PFSK-1 (cell line): Measurements from ENCODE around the gene CA12.

Experiments used
- FOXP2 ChIP-seq: optimal IDR thresholded peaks from 2 replicates; pipeline ENCODE3; 2011; ENCODE audit warnings: borderline replicate concordance, control low read depth, inconsistent platforms; ENCODE audit not compliant: insufficient read depth; ENCODE audit errors: extremely low read length, extremely low read depth
- POLR2AphosphoS5 ChIP-seq: IDR thresholded peaks from 2 replicates; pipeline ENCODE4 v1.6.1; 2012; ENCODE audit warnings: low read depth, mild to moderate bottlenecking, control low read depth, low read length, moderate library complexity
- SIN3A ChIP-seq: IDR thresholded peaks from 2 replicates; pipeline ENCODE4 v1.6.1; 2012; ENCODE audit warnings: mild to moderate bottlenecking, low read length, moderate library complexity, borderline replicate concordance; ENCODE audit not compliant: insufficient read depth
- TAF1 ChIP-seq: IDR thresholded peaks from 2 replicates; pipeline ENCODE4 v1.6.1; 2012; ENCODE audit warnings: low read length, control low read depth, borderline replicate concordance; ENCODE audit not compliant: insufficient read depth
- TF ChIP-seq, protein P1 (sequence below), 2 experiments: IDR thresholded peaks; 2 replicates each; pipeline versions ENCODE4 v1.6.1 to v1.8.0; 2011 to 2012; ENCODE audit warnings: low read depth in 2 of 2, low read length in 2 of 2, control low read depth in 1 of 2, inconsistent platforms in 1 of 2, mild to moderate bottlenecking in 1 of 2, moderate library complexity in 1 of 2; ENCODE audit not compliant: insufficient read depth in 1 of 2

CA12 gene

GRCh38 chr15:63369781-63370180, 11.9 kb downstream of the CA12 start:
- TF ChIP-seq TAF1 = no peak
- no peak for TF ChIP-seq FOXP2
- TF ChIP-seq POLR2AphosphoS5 = no peak
- TF ChIP-seq, protein P1, sequence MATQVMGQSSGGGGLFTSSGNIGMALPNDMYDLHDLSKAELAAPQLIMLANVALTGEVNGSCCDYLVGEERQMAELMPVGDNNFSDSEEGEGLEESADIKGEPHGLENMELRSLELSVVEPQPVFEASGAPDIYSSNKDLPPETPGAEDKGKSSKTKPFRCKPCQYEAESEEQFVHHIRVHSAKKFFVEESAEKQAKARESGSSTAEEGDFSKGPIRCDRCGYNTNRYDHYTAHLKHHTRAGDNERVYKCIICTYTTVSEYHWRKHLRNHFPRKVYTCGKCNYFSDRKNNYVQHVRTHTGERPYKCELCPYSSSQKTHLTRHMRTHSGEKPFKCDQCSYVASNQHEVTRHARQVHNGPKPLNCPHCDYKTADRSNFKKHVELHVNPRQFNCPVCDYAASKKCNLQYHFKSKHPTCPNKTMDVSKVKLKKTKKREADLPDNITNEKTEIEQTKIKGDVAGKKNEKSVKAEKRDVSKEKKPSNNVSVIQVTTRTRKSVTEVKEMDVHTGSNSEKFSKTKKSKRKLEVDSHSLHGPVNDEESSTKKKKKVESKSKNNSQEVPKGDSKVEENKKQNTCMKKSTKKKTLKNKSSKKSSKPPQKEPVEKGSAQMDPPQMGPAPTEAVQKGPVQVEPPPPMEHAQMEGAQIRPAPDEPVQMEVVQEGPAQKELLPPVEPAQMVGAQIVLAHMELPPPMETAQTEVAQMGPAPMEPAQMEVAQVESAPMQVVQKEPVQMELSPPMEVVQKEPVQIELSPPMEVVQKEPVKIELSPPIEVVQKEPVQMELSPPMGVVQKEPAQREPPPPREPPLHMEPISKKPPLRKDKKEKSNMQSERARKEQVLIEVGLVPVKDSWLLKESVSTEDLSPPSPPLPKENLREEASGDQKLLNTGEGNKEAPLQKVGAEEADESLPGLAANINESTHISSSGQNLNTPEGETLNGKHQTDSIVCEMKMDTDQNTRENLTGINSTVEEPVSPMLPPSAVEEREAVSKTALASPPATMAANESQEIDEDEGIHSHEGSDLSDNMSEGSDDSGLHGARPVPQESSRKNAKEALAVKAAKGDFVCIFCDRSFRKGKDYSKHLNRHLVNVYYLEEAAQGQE (IDR thresholded peaks at IDR 0.05; ENCODE audit: insufficient read depth in 1 of 2, low read depth in 2 of 2, low read length in 2 of 2) = no peak
- no peak for TF ChIP-seq SIN3A

DNA sequence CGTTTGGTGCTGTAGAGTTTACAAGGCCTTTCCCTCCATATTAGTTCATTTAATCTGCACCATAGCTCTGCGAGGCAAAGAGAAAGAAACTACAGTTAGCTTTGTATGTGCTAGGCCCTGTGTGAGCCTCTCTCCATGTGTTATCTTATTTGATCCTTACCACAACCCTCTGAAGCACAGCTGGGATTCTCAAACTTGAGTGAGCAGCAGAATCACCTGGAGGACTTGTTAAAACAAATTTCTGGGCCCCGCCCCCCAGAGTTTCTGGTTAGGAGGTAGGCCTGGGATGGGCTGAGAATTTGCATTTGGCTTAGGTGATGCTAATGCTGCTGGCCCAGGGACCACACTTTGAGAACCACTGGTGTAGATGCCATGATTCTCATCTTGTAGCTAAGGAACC, 12.3 kb downstream of the CA12 start:
- TF ChIP-seq TAF1 (no peak), FOXP2 (no peak), POLR2AphosphoS5 (no peak), SIN3A (no peak)
- TF ChIP-seq, protein P1 (IDR thresholded peaks at IDR 0.05; ENCODE audit: insufficient read depth in 1 of 2, low read depth in 2 of 2, low read length in 2 of 2) = no peak

DNA sequence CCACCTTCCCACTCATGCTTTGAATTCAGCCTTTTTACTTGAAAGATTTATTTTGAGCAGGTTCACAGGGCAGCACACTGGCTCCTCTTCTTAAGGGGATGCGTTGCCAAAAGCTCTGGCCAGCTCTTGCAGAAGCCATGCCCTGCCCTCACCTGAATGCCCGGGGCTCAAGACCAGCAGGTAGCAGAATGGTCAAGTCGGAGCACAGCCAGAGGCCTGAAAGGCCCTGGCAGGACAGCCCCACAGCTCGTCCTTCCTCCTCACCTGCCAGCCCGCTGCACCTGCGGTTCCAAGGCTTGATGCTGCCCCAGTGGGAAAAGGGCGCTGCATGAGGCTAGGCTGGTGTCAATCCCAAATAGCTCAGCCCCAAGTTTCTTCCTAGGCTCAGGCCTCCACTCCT, 13.1 kb downstream of the CA12 start:
- TF ChIP-seq POLR2AphosphoS5 (no peak), TAF1 (no peak), SIN3A (no peak), FOXP2 (no peak)
- TF ChIP-seq, protein P1 (IDR thresholded peaks at IDR 0.05; ENCODE audit: insufficient read depth in 1 of 2, low read depth in 2 of 2, low read length in 2 of 2) = no peak

DNA sequence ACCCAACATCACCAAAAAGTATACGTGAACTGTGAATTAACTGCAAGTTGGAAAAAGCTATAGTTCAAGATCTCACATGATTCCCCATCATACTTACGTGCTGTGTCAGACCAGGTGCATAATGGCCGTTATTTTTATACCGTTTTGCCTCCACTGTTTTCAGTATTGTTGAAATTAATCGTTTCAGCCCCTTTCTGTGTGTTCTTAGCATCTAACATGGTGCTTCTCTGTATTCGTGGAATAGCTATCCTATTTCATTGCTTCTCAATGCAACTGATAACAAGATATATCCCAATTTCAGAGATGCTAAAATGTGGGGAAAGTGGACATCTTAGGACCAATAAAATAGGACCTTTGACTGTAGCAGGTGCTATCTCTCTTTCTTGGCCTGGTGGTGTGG, 13.7 kb downstream of the CA12 start:
- TF ChIP-seq SIN3A (no peak), TAF1 (no peak), POLR2AphosphoS5 (no peak), FOXP2 (no peak)
- TF ChIP-seq, protein P1 (IDR thresholded peaks at IDR 0.05; ENCODE audit: insufficient read depth in 1 of 2, low read depth in 2 of 2, low read length in 2 of 2) = no peak

DNA sequence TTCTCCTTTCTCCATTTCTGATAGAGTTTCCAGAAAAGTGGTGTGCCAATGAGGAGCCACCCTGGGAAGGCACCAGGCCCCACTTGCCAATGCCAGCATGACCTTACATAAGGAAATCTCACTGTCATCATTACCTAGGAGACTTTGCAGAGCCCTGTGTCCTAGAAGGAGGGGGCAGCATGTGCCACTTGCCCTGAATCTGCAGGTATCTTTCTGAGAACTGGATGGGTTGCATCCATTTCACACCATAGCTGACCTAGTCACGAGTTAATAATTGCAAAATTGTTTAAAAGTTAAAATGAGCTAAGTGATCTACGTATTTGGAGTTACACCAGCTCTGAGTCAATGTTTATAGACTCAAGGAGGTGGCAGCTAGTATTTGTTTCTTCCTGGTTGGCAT, 14.3 kb downstream of the CA12 start:
- no peak for TF ChIP-seq POLR2AphosphoS5
- TF ChIP-seq, protein P1 (IDR thresholded peaks at IDR 0.05; ENCODE audit: insufficient read depth in 1 of 2, low read depth in 2 of 2, low read length in 2 of 2) = no peak
- TF ChIP-seq FOXP2 = no peak
- TF ChIP-seq SIN3A = no peak
- no peak for TF ChIP-seq TAF1
